ENCODE results near the gene BSG.

- no peak for TF ChIP-seq USF1 (IDR thresholded peaks at IDR 0.05; ENCODE audit: borderline replicate concordance, extremely low read length, insufficient read depth, low read depth, low read length)
- no peak for TF ChIP-seq GABPA (IDR thresholded peaks at IDR 0.05; ENCODE audit: low read depth)
- TF ChIP-seq POLR2A (IDR thresholded peaks at IDR 0.05; ENCODE audit: low read depth, low read length), result no peak
- TF ChIP-seq CEBPZ (IDR thresholded peaks at IDR 0.05; ENCODE audit: low read depth, low read length), result no peak
- no peak for TF ChIP-seq SUZ12 (IDR thresholded peaks at IDR 0.05; ENCODE audit: unreplicated experiment)
- TF ChIP-seq HCFC1 (IDR thresholded peaks at IDR 0.05; ENCODE audit: low read length), result no peak
- TF ChIP-seq KDM1A (IDR thresholded peaks at IDR 0.05; ENCODE audit: borderline replicate concordance), result no peak
- TF ChIP-seq CTCF (IDR thresholded peaks at IDR 0.05 in 2 of 3, conservative IDR thresholded peaks at IDR 0.05 in 1 of 3; ENCODE audit: control insufficient read depth in 2 of 3, extremely low read depth in 1 of 3, insufficient read depth in 1 of 3, low read depth in 3 of 3, low read length in 3 of 3), result no peak
- TF ChIP-seq RFX5 (IDR thresholded peaks at IDR 0.05; ENCODE audit: low read depth, low read length), result no peak
- no peak for TF ChIP-seq SMC3 (IDR thresholded peaks at IDR 0.05; ENCODE audit: borderline replicate concordance, low read length)
- TF ChIP-seq SIN3A (IDR thresholded peaks at IDR 0.05; ENCODE audit: low read depth, low read length), result no peak
- no peak for TF ChIP-seq EGR1 (IDR thresholded peaks at IDR 0.05; ENCODE audit: borderline replicate concordance in 1 of 2, low read depth in 2 of 2, low read length in 2 of 2)
- TF ChIP-seq TBL1XR1 (IDR thresholded peaks at IDR 0.05; ENCODE audit: low read depth, low read length), result no peak
Measured at GRCh38 chr19:590750-591098, 18.3 kb downstream of the BSG start.
